KMS-11 (cell line): Measurements from ENCODE around the gene CCDC171.

Experiments used
- H2AFZ ChIP-seq: fragments of 200-600 bp; sonication (generic); 2 replicates; pipeline ENCODE4 v1.6.1; 2016; ENCODE audit warnings: antibody characterized with exemption, mixed run types, low read depth
- H3K27ac ChIP-seq: fragments of 200-600 bp; sonication (generic); 2 replicates; pipeline ENCODE4 v1.6.1; 2016; ENCODE audit warnings: mild to moderate bottlenecking, mixed run types
- H3K27me3 ChIP-seq: fragments of 200-600 bp; sonication (generic); 2 replicates; pipeline ENCODE4 v1.6.1; 2017; ENCODE audit warnings: mild to moderate bottlenecking, low read depth, mixed run types, moderate library complexity; ENCODE audit not compliant: insufficient read depth
- H3K36me3 ChIP-seq: fragments of 200-600 bp; sonication (generic); 2 replicates; pipeline ENCODE4 v1.6.1; 2017; ENCODE audit warnings: mild to moderate bottlenecking, mixed run types; ENCODE audit not compliant: insufficient read depth
- H3K4me1 ChIP-seq: fragments of 200-600 bp; sonication (generic); 2 replicates; pipeline ENCODE4 v1.6.1; 2016; ENCODE audit warnings: mild to moderate bottlenecking, low read depth, mixed run types; ENCODE audit not compliant: poor library complexity, severe bottlenecking
- H3K4me2 ChIP-seq: fragments of 200-600 bp; sonication (generic); 2 replicates; pipeline ENCODE4 v1.7.0; 2016; ENCODE audit warnings: mild to moderate bottlenecking, mixed run types
- H3K4me3 ChIP-seq: fragments of 200-600 bp; sonication (generic); IDR thresholded peaks from 2 replicates; pipeline ENCODE4 v1.6.1; 2017; ENCODE audit warnings: low read depth, low read length, mixed read lengths; ENCODE audit not compliant: insufficient read depth
- H3K79me2 ChIP-seq: fragments of 200-600 bp; sonication (generic); 2 replicates; pipeline ENCODE4 v1.6.1; 2016; ENCODE audit warnings: low read depth, mixed run types; ENCODE audit not compliant: insufficient read depth
- H3K9ac ChIP-seq: fragments of 200-600 bp; sonication (generic); 2 replicates; pipeline ENCODE4 v1.6.1; 2016; ENCODE audit warnings: mild to moderate bottlenecking, mixed run types
- H4K20me1 ChIP-seq: fragments of 200-600 bp; sonication (generic); 2 replicates; pipeline ENCODE4 v1.6.1; 2016; ENCODE audit warnings: mild to moderate bottlenecking, mixed run types; ENCODE audit not compliant: insufficient read depth
- CTCF ChIP-seq: fragments of 200-600 bp; sonication (generic); conservative IDR thresholded peaks from 2 replicates; pipeline ENCODE4 v1.6.1; 2017; ENCODE audit warnings: low read depth, mild to moderate bottlenecking, antibody characterized with exemption, low read length, moderate library complexity, mixed read lengths

Gene CCDC171

GRCh38 chr9:15944341-15944740 is 391.5 kb downstream of the CCDC171 start:
- Histone ChIP-seq H3K4me2 (no peak overlapping the region), H4K20me1 (no peaks in the 10 kb centered on the region), H3K9ac (no peak overlapping the region), H3K79me2 (no peaks in the 10 kb centered on the region), H3K36me3 (no peaks in the 10 kb centered on the region), H3K27me3 (no peaks in the 10 kb centered on the region), H3K4me3 (no peak overlapping the region), H3K4me1 (no peaks in the 10 kb centered on the region), H2AFZ (no peak overlapping the region), H3K27ac (no peak overlapping the region)
- no peak for TF ChIP-seq CTCF

GRCh38 chr9:15959663-15960062 is 406.8 kb downstream of the CCDC171 start:
- no peak overlapping the region for H3K4me2 ChIP-seq
- H3K36me3 ChIP-seq: no peaks in the 10 kb centered on the region
- no peak overlapping the region for H2AFZ ChIP-seq

GRCh38 chr9:15961217-15961616 is 408.4 kb downstream of the CCDC171 start:
- Histone ChIP-seq H3K9ac (no peak overlapping the region), H3K36me3 (no peaks in the 10 kb centered on the region), H3K4me2 (no peak overlapping the region), H3K79me2 (no peaks in the 10 kb centered on the region), H3K4me1 (no peaks in the 10 kb centered on the region), H4K20me1 (no peaks in the 10 kb centered on the region), H3K27ac (no peak overlapping the region), H3K4me3 (no peak overlapping the region), H3K27me3 (no peaks in the 10 kb centered on the region), H2AFZ (no peak overlapping the region)
- TF ChIP-seq CTCF: no peak

More at GRCh38 chr9:15959663-15960062, 406.8 kb downstream of the CCDC171 start:
- no peak overlapping the region for H3K4me3 ChIP-seq
- no peaks in the 10 kb centered on the region for H4K20me1 ChIP-seq
- H3K27me3 ChIP-seq: no peaks in the 10 kb centered on the region
- H3K27ac ChIP-seq: no peak overlapping the region
- no peaks in the 10 kb centered on the region for H3K4me1 ChIP-seq
- no peak overlapping the region for H3K9ac ChIP-seq
- TF ChIP-seq CTCF: no peak
- no peaks in the 10 kb centered on the region for H3K79me2 ChIP-seq

- Histone ChIP-seq H4K20me1 (no peaks in the 10 kb centered on the region), H3K4me1 (no peaks in the 10 kb centered on the region), H3K27ac (no peak overlapping the region), H3K79me2 (no peaks in the 10 kb centered on the region), H2AFZ (no peak overlapping the region), H3K9ac (no peak overlapping the region), H3K36me3 (no peaks in the 10 kb centered on the region), H3K27me3 (no peaks in the 10 kb centered on the region), H3K4me2 (no peak overlapping the region), H3K4me3 (no peak overlapping the region)
- no peak for TF ChIP-seq CTCF
Measured at GRCh38 chr9:15965246-15965745, 412.5 kb downstream of the CCDC171 start.
